Ovary (tissue), 3 donors: ENCODE measurements around the gene MYEF2.

Experiments
- EP300 ChIP-seq: sonication (generic); formaldehyde crosslinking; IDR thresholded peaks from one replicate; pipeline ENCODE4 v1.6.1; 2017; ENCODE audit warnings: antibody characterized with exemption
- TF ChIP-seq, protein P1 (sequence below), 3 donors: fragments of 450-650 bp in 2 of 3; fragments of 200-600 bp in 1 of 3; IDR thresholded peaks; one replicate each; pipeline versions ENCODE4 v1.5.1 to v1.8.0; 2016 to 2022; ENCODE audit warnings: antibody characterized with exemption in 3 of 3, mild to moderate bottlenecking in 1 of 3
- donor health status: DM: no; HTN: no; CAD: no.

DNA sequence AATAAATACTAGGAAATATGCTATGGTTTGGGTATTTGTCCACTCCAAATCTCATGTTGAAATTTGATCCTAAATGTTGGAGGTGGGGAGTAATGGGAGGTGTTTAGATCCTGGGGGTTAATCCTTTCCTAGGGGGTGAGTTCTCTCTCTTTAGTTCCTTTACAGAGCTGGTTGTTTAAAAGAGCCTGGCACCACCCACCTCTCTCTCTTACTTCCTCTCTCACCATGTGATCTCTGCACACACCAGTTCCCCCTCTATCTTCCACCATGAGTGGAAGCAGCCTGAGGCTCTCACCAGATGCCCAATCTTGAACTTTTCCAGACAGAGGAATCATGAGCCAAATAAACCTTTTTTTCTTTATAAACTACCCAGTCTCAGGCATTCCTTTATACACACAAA lies 46.8 kb downstream of the MYEF2 start:
- TF ChIP-seq, protein P1, sequence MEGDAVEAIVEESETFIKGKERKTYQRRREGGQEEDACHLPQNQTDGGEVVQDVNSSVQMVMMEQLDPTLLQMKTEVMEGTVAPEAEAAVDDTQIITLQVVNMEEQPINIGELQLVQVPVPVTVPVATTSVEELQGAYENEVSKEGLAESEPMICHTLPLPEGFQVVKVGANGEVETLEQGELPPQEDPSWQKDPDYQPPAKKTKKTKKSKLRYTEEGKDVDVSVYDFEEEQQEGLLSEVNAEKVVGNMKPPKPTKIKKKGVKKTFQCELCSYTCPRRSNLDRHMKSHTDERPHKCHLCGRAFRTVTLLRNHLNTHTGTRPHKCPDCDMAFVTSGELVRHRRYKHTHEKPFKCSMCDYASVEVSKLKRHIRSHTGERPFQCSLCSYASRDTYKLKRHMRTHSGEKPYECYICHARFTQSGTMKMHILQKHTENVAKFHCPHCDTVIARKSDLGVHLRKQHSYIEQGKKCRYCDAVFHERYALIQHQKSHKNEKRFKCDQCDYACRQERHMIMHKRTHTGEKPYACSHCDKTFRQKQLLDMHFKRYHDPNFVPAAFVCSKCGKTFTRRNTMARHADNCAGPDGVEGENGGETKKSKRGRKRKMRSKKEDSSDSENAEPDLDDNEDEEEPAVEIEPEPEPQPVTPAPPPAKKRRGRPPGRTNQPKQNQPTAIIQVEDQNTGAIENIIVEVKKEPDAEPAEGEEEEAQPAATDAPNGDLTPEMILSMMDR (IDR thresholded peaks at IDR 0.05): no peak
- no peak for TF ChIP-seq EP300
